GM23338 (cell line): ENCODE measurements around the gene KLF7. TPM values are rescaled to one million over a fixed set of nuclear protein-coding genes. Genes with fewer than 3 reads are reported as not detected.

ENCODE experiments used
- ATAC-seq: fragments of 200-7000 bp; cut with Tn5 transposase; 3 replicates; pipeline ENCODE4 v1.9.1; 2020
- DNase-seq: peaks from one replicate; pipeline ENCODE4 v3.0.0-alpha.2; 2015; ENCODE audit warnings: low spot score
- H2AFZ ChIP-seq: fragments of 200-600 bp; sonication (generic); 2 replicates; pipeline ENCODE4 v1.8.0; 2016; ENCODE audit warnings: antibody characterized with exemption, mild to moderate bottlenecking, moderate library complexity
- H3F3A ChIP-seq: fragments of 200-600 bp; sonication (generic); replicated peaks from 2 replicates; pipeline ENCODE4 v1.8.0; 2017; ENCODE audit warnings: antibody characterized with exemption, mixed run types, low read depth
- H3K27ac ChIP-seq: fragments of 200-600 bp; sonication (generic); 2 replicates; pipeline ENCODE4 v1.6.1; 2016; ENCODE audit warnings: low read depth
- H3K27me3 ChIP-seq: fragments of 200-600 bp; sonication (generic); 2 replicates; pipeline ENCODE4 v1.8.0; 2016; ENCODE audit warnings: mild to moderate bottlenecking, mixed run types, moderate library complexity; ENCODE audit not compliant: insufficient read depth
- H3K36me3 ChIP-seq: fragments of 200-600 bp; sonication (generic); 2 replicates; pipeline ENCODE4 v1.8.0; 2016; ENCODE audit warnings: mild to moderate bottlenecking; ENCODE audit not compliant: insufficient read depth
- H3K4me1 ChIP-seq: fragments of 200-600 bp; sonication (generic); 2 replicates; pipeline ENCODE4 v1.8.0; 2016; ENCODE audit warnings: mild to moderate bottlenecking, moderate library complexity; ENCODE audit not compliant: insufficient read depth
- H3K4me2 ChIP-seq: fragments of 200-600 bp; sonication (generic); 2 replicates; pipeline ENCODE4 v1.7.1; 2017; ENCODE audit warnings: mixed run types
- H3K4me3 ChIP-seq: fragments of 200-600 bp; sonication (generic); 2 replicates; pipeline ENCODE4 v1.6.1; 2016; ENCODE audit warnings: mixed run types
- H3K79me2 ChIP-seq: fragments of 200-600 bp; sonication (generic); replicated peaks from 2 replicates; pipeline ENCODE4 v1.8.0; 2017; ENCODE audit warnings: mild to moderate bottlenecking; ENCODE audit not compliant: insufficient read depth
- H3K9me2 ChIP-seq: fragments of 200-600 bp; sonication (generic); 2 replicates; pipeline ENCODE4 v1.8.0; 2017; ENCODE audit not compliant: insufficient read depth
- H4K20me1 ChIP-seq: fragments of 200-600 bp; sonication (generic); replicated peaks from 2 replicates; pipeline ENCODE4 v1.8.0; 2017; ENCODE audit warnings: mild to moderate bottlenecking; ENCODE audit not compliant: insufficient read depth
- H3K27ac Mint-ChIP-seq: 2 replicates; pipeline ENCODE4 v1.8.0; 2020; ENCODE audit warnings: inconsistent platforms, mild to moderate bottlenecking, moderate library complexity, mixed read lengths
- H3K27me3 Mint-ChIP-seq: 3 replicates; pipeline ENCODE4 v1.8.0; 2022; ENCODE audit warnings: low read depth, mild to moderate bottlenecking, moderate library complexity, mixed read lengths, inconsistent platforms; ENCODE audit not compliant: insufficient read depth, poor library complexity
- H3K36me3 Mint-ChIP-seq: 3 replicates; pipeline ENCODE4 v1.8.0; 2021; ENCODE audit warnings: low read depth, mild to moderate bottlenecking, inconsistent platforms, moderate library complexity, mixed read lengths
- H3K4me1 Mint-ChIP-seq: 3 replicates; pipeline ENCODE4 v1.8.0; 2020; ENCODE audit warnings: mild to moderate bottlenecking, inconsistent platforms, mixed read lengths
- H3K4me3 Mint-ChIP-seq: 3 replicates; pipeline ENCODE4 v1.8.0; 2021; ENCODE audit warnings: moderate library complexity, mild to moderate bottlenecking, inconsistent platforms, mixed read lengths
- H3K9me3 Mint-ChIP-seq: 3 replicates; pipeline ENCODE4 v1.8.0; 2020; ENCODE audit warnings: moderate library complexity, mild to moderate bottlenecking, inconsistent platforms, mixed read lengths
- CREB1 ChIP-seq: fragments of 250-450 bp; sonication (Bioruptor Pico); IDR thresholded peaks from 2 replicates; pipeline ENCODE4 v1.5.0; 2020; ENCODE audit warnings: low read depth, mild to moderate bottlenecking, moderate library complexity
- EZH2 ChIP-seq: fragments of 200-600 bp; sonication (generic); IDR thresholded peaks from one replicate; pipeline ENCODE4 v1.8.0; 2017; ENCODE audit warnings: antibody characterized with exemption, mild to moderate bottlenecking, low read depth; ENCODE audit not compliant: unreplicated experiment
- NANOG ChIP-seq: IDR thresholded peaks from 2 replicates; pipeline ENCODE4 v1.6.1; 2016; ENCODE audit warnings: antibody characterized with exemption, borderline replicate concordance
- POLR2AphosphoS5 ChIP-seq: IDR thresholded peaks from 2 replicates; pipeline ENCODE4 v1.6.1; 2016; ENCODE audit warnings: antibody characterized with exemption, low read depth
- ZNF114 ChIP-seq: fragments of 250-450 bp; sonication (Bioruptor Pico); IDR thresholded peaks from 2 replicates; pipeline ENCODE4 v1.5.0; 2020; ENCODE audit warnings: mild to moderate bottlenecking, moderate library complexity
- ZNF331 ChIP-seq: fragments of 250-450 bp; sonication (Bioruptor Pico); IDR thresholded peaks from 2 replicates; pipeline ENCODE4 v1.5.0; 2020; ENCODE audit warnings: low read depth, mild to moderate bottlenecking, moderate library complexity
- polyA plus RNA-seq: library from polyadenylated mRNA; unstranded; fragments of >200 nt; fragmentation: Nextera tagmentation; extraction: Ambion mirVana; gene quantifications from 2 replicates; pipeline ENCODE4 v1.2.1, GENCODE V29; 2016
- total RNA-seq: library from RNA; depleted of rRNA; stranded (reverse); fragments of >200 nt; shearing (Covaris generic); gene quantifications from 2 replicates; pipeline ENCODE4 v1.2.3, GENCODE V29; 2014
- TF ChIP-seq, protein P1 (sequence below): fragments of 250-450 bp; sonication (Bioruptor Pico); IDR thresholded peaks from 2 replicates; pipeline ENCODE4 v1.5.0; 2020; ENCODE audit warnings: mild to moderate bottlenecking, moderate library complexity
- TF ChIP-seq, protein P2 (sequence below), 2 experiments: fragments of 200-600 bp in 1 of 2; sonication (generic) in 1 of 2; conservative IDR thresholded peaks; 2 replicates each; pipeline versions ENCODE4 v1.5.1 to v1.6.1; 2016 to 2017; ENCODE audit warnings: antibody characterized with exemption in 2 of 2, low read depth in 2 of 2, mild to moderate bottlenecking in 2 of 2, moderate library complexity in 1 of 2

Gene KLF7
- total and polyA plus RNA-seq, 2 experiments from 2014 or later = 5.7 to 15.4 TPM

DNA sequence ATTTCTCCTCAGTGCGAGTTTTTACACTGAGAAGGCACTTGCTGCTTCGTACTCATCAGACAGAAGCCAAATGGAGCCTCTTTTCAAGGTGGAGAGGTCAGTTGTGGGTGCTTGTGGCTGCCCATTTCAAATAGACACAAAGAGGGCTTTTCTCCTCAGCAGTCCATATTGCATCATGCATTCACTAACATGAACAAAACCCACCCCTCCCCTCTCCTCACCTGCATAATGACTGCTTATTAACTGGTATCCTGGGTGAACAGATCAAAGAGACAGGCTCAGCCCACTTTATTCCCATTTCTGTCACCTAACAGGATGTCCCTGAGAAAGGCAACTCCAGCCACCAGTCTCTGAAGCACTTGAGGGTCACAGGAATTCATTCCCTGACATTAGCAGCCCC lies 28.9 kb downstream of the KLF7 start:
- no peaks in the 10 kb centered on the region for H3K36me3 ChIP-seq
- no peak overlapping the region for H3K4me2 ChIP-seq
- H2AFZ ChIP-seq = no peak overlapping the region
- H3K9me2 ChIP-seq = peaks cover 11% of the 10 kb centered on the region
- Mint-ChIP-seq H3K36me3 (peaks cover 8% of the 10 kb centered on the region; the same call in 2 of the 3 replicates), H3K27me3 (peaks cover 8% of the 10 kb centered on the region), H3K27ac (peak overlapping the region; percentile 14; the same call in 1 of the 2 replicates), H3K4me1 (peaks cover 65% of the 10 kb centered on the region), H3K4me3 (no peak overlapping the region), H3K9me3 (no peaks in the 10 kb centered on the region; the same call in 1 of the 3 replicates)
- no peak for ATAC-seq
- TF ChIP-seq, protein P1, sequence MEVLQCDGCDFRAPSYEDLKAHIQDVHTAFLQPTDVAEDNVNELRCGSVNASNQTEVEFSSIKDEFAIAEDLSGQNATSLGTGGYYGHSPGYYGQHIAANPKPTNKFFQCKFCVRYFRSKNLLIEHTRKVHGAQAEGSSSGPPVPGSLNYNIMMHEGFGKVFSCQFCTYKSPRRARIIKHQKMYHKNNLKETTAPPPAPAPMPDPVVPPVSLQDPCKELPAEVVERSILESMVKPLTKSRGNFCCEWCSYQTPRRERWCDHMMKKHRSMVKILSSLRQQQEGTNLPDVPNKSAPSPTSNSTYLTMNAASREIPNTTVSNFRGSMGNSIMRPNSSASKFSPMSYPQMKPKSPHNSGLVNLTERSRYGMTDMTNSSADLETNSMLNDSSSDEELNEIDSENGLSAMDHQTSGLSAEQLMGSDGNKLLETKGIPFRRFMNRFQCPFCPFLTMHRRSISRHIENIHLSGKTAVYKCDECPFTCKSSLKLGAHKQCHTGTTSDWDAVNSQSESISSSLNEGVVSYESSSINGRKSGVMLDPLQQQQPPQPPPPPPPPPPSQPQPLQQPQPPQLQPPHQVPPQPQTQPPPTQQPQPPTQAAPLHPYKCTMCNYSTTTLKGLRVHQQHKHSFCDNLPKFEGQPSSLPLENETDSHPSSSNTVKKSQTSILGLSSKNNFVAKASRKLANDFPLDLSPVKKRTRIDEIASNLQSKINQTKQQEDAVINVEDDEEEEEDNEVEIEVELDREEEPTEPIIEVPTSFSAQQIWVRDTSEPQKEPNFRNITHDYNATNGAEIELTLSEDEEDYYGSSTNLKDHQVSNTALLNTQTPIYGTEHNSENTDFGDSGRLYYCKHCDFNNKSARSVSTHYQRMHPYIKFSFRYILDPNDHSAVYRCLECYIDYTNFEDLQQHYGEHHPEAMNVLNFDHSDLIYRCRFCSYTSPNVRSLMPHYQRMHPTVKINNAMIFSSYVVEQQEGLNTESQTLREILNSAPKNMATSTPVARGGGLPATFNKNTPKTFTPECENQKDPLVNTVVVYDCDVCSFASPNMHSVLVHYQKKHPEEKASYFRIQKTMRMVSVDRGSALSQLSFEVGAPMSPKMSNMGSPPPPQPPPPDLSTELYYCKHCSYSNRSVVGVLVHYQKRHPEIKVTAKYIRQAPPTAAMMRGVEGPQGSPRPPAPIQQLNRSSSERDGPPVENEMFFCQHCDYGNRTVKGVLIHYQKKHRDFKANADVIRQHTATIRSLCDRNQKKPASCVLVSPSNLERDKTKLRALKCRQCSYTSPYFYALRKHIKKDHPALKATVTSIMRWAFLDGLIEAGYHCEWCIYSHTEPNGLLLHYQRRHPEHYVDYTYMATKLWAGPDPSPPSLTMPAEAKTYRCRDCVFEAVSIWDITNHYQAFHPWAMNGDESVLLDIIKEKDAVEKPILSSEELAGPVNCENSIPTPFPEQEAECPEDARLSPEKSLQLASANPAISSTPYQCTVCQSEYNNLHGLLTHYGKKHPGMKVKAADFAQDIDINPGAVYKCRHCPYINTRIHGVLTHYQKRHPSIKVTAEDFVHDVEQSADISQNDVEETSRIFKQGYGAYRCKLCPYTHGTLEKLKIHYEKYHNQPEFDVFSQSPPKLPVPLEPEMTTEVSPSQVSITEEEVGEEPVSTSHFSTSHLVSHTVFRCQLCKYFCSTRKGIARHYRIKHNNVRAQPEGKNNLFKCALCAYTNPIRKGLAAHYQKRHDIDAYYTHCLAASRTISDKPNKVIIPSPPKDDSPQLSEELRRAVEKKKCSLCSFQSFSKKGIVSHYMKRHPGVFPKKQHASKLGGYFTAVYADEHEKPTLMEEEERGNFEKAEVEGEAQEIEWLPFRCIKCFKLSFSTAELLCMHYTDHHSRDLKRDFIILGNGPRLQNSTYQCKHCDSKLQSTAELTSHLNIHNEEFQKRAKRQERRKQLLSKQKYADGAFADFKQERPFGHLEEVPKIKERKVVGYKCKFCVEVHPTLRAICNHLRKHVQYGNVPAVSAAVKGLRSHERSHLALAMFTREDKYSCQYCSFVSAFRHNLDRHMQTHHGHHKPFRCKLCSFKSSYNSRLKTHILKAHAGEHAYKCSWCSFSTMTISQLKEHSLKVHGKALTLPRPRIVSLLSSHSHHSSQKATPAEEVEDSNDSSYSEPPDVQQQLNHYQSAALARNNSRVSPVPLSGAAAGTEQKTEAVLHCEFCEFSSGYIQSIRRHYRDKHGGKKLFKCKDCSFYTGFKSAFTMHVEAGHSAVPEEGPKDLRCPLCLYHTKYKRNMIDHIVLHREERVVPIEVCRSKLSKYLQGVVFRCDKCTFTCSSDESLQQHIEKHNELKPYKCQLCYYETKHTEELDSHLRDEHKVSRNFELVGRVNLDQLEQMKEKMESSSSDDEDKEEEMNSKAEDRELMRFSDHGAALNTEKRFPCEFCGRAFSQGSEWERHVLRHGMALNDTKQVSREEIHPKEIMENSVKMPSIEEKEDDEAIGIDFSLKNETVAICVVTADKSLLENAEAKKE (CRISPR knock-in tag) = no peak
- TF ChIP-seq ZNF114 (CRISPR knock-in tag) (no peak), ZNF331 (CRISPR knock-in tag) (no peak), EZH2 (no peak), CREB1 (CRISPR knock-in tag) (no peak), NANOG (no peak), POLR2AphosphoS5 (no peak)
- TF ChIP-seq, protein P2, sequence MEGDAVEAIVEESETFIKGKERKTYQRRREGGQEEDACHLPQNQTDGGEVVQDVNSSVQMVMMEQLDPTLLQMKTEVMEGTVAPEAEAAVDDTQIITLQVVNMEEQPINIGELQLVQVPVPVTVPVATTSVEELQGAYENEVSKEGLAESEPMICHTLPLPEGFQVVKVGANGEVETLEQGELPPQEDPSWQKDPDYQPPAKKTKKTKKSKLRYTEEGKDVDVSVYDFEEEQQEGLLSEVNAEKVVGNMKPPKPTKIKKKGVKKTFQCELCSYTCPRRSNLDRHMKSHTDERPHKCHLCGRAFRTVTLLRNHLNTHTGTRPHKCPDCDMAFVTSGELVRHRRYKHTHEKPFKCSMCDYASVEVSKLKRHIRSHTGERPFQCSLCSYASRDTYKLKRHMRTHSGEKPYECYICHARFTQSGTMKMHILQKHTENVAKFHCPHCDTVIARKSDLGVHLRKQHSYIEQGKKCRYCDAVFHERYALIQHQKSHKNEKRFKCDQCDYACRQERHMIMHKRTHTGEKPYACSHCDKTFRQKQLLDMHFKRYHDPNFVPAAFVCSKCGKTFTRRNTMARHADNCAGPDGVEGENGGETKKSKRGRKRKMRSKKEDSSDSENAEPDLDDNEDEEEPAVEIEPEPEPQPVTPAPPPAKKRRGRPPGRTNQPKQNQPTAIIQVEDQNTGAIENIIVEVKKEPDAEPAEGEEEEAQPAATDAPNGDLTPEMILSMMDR (conservative IDR thresholded peaks at IDR 0.05; ENCODE audit: low read depth in 2 of 2) = no peak
- peaks cover 94% of the 10 kb centered on the region for H3K79me2 ChIP-seq
- H3F3A ChIP-seq = no peaks in the 10 kb centered on the region
- no peaks in the 10 kb centered on the region for H3K27me3 ChIP-seq
- peaks cover 65% of the 10 kb centered on the region for H3K4me1 ChIP-seq
- H4K20me1 ChIP-seq = no peaks in the 10 kb centered on the region
- H3K4me3 ChIP-seq = no peak overlapping the region
- no peak overlapping the region for H3K27ac ChIP-seq
- no peak for DNase-seq
